ENCODE measurements around the gene SLFNL1. TPM values are rescaled to one million over a fixed set of nuclear protein-coding genes. Genes with fewer than 3 reads are reported as not detected.
A peak's percentile ranks its signal among the peaks of the same experiment; 100 is the strongest.

SLFNL1 gene
- total and polyA plus RNA-seq, 4 donors: 0.02 to 0.68 (median 0.38) TPM

- TF ChIP-seq ZBTB33 (IDR thresholded peaks at IDR 0.05): no peak
- TF ChIP-seq TAF1 (conservative IDR thresholded peaks at IDR 0.05): no peak
- no peak for TF ChIP-seq HNF4A (conservative IDR thresholded peaks at IDR 0.05)
- TF ChIP-seq GABPA (IDR thresholded peaks at IDR 0.05 in 1 of 2, conservative IDR thresholded peaks at IDR 0.05 in 1 of 2): no peak
Observed at GRCh38 chr1:40982721-40983120, 38.8 kb downstream of the SLFNL1 start (continued).

- no peak for TF ChIP-seq TAF1 (conservative IDR thresholded peaks at IDR 0.05)
- TF ChIP-seq RAD21 (IDR thresholded peaks at IDR 0.05): no peak
- TF ChIP-seq EGR1 (IDR thresholded peaks at IDR 0.05; ENCODE audit: low read depth in 2 of 2): no peak
- no peak for TF ChIP-seq YY1 (IDR thresholded peaks at IDR 0.05)
- TF ChIP-seq CTCF (IDR thresholded peaks at IDR 0.05; ENCODE audit: low read depth, low read length, missing input control): no peak
- no peak for TF ChIP-seq RXRA (IDR thresholded peaks at IDR 0.05)
- TF ChIP-seq FOXA2 (IDR thresholded peaks at IDR 0.05): no peak
- no peak for TF ChIP-seq FOXA1 (IDR thresholded peaks at IDR 0.05)
- no peak for TF ChIP-seq HNF4A (conservative IDR thresholded peaks at IDR 0.05)
- TF ChIP-seq SP1 (IDR thresholded peaks at IDR 0.05): no peak
- no peak for TF ChIP-seq ZBTB33 (IDR thresholded peaks at IDR 0.05)
- TF ChIP-seq MAX (IDR thresholded peaks at IDR 0.05): no peak
- no peak for TF ChIP-seq JUND (IDR thresholded peaks at IDR 0.05)
- no peak for TF ChIP-seq ATF3 (IDR thresholded peaks at IDR 0.05)
- Histone ChIP-seq H3K9ac (ENCODE audit: low read depth in 1 of 2, low read length in 2 of 2) (no peak overlapping the region), H3K27me3 (ENCODE audit: control insufficient read depth in 4 of 4, insufficient read depth in 4 of 4, low read length in 3 of 4) (no peaks in the 10 kb centered on the region), H3K4me1 (ENCODE audit: control insufficient read depth in 4 of 4, insufficient read depth in 4 of 4, low read length in 3 of 4) (peaks cover 9 to 45% (median 35%) of the 10 kb centered on the region in 4 donors), H3K27ac (ENCODE audit: low read depth in 1 of 2, low read length in 2 of 2) (peak overlapping the region in 1 of 2 donors; percentile 81), H3K36me3 (ENCODE audit: control insufficient read depth in 4 of 4, insufficient read depth in 3 of 4, low read depth in 1 of 4, low read length in 3 of 4) (peaks cover 0 to 2% (median 0%) of the 10 kb centered on the region in 4 donors), H3K9me3 (ENCODE audit: control insufficient read depth in 4 of 4, low read length in 3 of 4) (no peaks in the 10 kb centered on the region), H3K4me3 (ENCODE audit: low read depth in 1 of 3, low read length in 3 of 3) (no peak overlapping the region)
- DNase-seq (ENCODE audit: low spot score): no peak
- 80% methylated on average over 14 of the region's 14 CpGs for WGBS
Observed at GRCh38 chr1:40981691-40982448, 39.7 kb downstream of the SLFNL1 start.
